Neural progenitor cell (in vitro differentiated cells): ENCODE results near the gene NELFA. TPM values are rescaled to one million over a fixed set of nuclear protein-coding genes. Genes with fewer than 3 reads are reported as not detected.

Experiments used
- DNase-seq: peaks from one replicate; pipeline ENCODE4 v3.0.0-alpha.2; 2016; ENCODE audit warnings: low spot score
- H2AFZ ChIP-seq: fragments of 200-600 bp; sonication (generic); replicated peaks from 2 replicates; pipeline ENCODE4 v1.6.1; 2016; ENCODE audit warnings: antibody characterized with exemption
- H3F3A ChIP-seq: fragments of 200-600 bp; sonication (generic); 2 replicates; pipeline ENCODE4 v1.6.1; 2016; ENCODE audit warnings: antibody characterized with exemption, low read depth
- H3K27ac ChIP-seq: fragments of 200-600 bp; sonication (generic); 2 replicates; pipeline ENCODE4 v1.5.1; 2016; ENCODE audit warnings: mild to moderate bottlenecking
- H3K27me3 ChIP-seq: fragments of 200-600 bp; sonication (generic); 2 replicates; pipeline ENCODE4 v1.6.1; 2016; ENCODE audit warnings: mild to moderate bottlenecking, moderate library complexity
- H3K36me3 ChIP-seq: fragments of 200-600 bp; sonication (generic); 2 replicates; pipeline ENCODE4 v1.5.1; 2016
- H3K4me1 ChIP-seq: fragments of 200-600 bp; sonication (generic); 2 replicates; pipeline ENCODE4 v1.6.1; 2016; ENCODE audit warnings: mixed run types
- H3K4me2 ChIP-seq: fragments of 200-600 bp; sonication (generic); 2 replicates; pipeline ENCODE4 v1.6.1; 2016
- H3K4me3 ChIP-seq: fragments of 200-600 bp; sonication (generic); 2 replicates; pipeline ENCODE4 v1.5.1; 2016
- H3K79me2 ChIP-seq: fragments of 200-600 bp; sonication (generic); 2 replicates; pipeline ENCODE4 v1.6.1; 2016; ENCODE audit warnings: low read depth
- H3K9ac ChIP-seq: fragments of 200-600 bp; sonication (generic); 2 replicates; pipeline ENCODE4 v1.6.1; 2016
- H3K9me3 ChIP-seq: fragments of 200-600 bp; sonication (generic); 2 replicates; pipeline ENCODE4 v1.5.1; 2016; ENCODE audit warnings: low read depth
- H4K20me1 ChIP-seq: fragments of 200-600 bp; sonication (generic); 2 replicates; pipeline ENCODE4 v1.6.1; 2016; ENCODE audit warnings: low read depth
- H3K27ac Mint-ChIP-seq: 3 replicates; pipeline ENCODE4 v1.8.0; 2021; ENCODE audit warnings: mixed read lengths
- H3K27me3 Mint-ChIP-seq: 2 replicates; pipeline ENCODE4 v1.8.0; 2022; ENCODE audit warnings: low read depth, mild to moderate bottlenecking, inconsistent platforms, moderate library complexity, mixed read lengths; ENCODE audit not compliant: insufficient read depth
- H3K36me3 Mint-ChIP-seq: 3 replicates; pipeline ENCODE4 v1.8.0; 2021; ENCODE audit warnings: mixed read lengths
- H3K4me1 Mint-ChIP-seq: 3 replicates; pipeline ENCODE4 v1.8.0; 2021; ENCODE audit warnings: mixed read lengths
- H3K4me3 Mint-ChIP-seq: 3 replicates; pipeline ENCODE4 v1.8.0; 2021; ENCODE audit warnings: mild to moderate bottlenecking, moderate library complexity, mixed read lengths
- H3K9me3 Mint-ChIP-seq: 3 replicates; pipeline ENCODE4 v1.8.0; 2020; ENCODE audit warnings: mixed read lengths
- CTCF ChIP-seq: fragments of 200-600 bp; sonication (generic); IDR thresholded peaks from 2 replicates; pipeline ENCODE4 v1.5.1; 2017; ENCODE audit warnings: antibody characterized with exemption, mild to moderate bottlenecking
- EZH2 ChIP-seq: fragments of 200-600 bp; sonication (generic); IDR thresholded peaks from 2 replicates; pipeline ENCODE4 v1.6.1; 2017; ENCODE audit warnings: antibody characterized with exemption, mild to moderate bottlenecking, moderate library complexity
- EZH2phosphoT487 ChIP-seq: fragments of 200-600 bp; sonication (generic); IDR thresholded peaks from 2 replicates; pipeline ENCODE4 v1.6.1; 2017; ENCODE audit warnings: antibody characterized with exemption
- total RNA-seq: library from RNA; depleted of rRNA; stranded (reverse); fragments of >200 nt; gene quantifications from 2 replicates; pipeline ENCODE4 v1.2.3, GENCODE V29; 2015; ENCODE audit warnings: low replicate concordance

NELFA gene
- total RNA-seq, 1 donor from 2014 or later = 18.0 TPM

GRCh38 chr4:2051086-2051485, 42.3 kb upstream of the NELFA start:
- H3K27ac ChIP-seq = no peak overlapping the region
- Mint-ChIP-seq H3K27ac (no peak overlapping the region), H3K4me3 (no peak overlapping the region), H3K27me3 (peaks cover 12% of the 10 kb centered on the region), H3K36me3 (no peaks in the 10 kb centered on the region), H3K4me1 (peaks cover 5% of the 10 kb centered on the region), H3K9me3 (no peaks in the 10 kb centered on the region)
- H3K79me2 ChIP-seq = no peaks in the 10 kb centered on the region
- no peak for TF ChIP-seq EZH2phosphoT487
- TF ChIP-seq EZH2 = no peak
- no peak for TF ChIP-seq CTCF
- no peaks in the 10 kb centered on the region for H3K9me3 ChIP-seq
- H4K20me1 ChIP-seq = no peaks in the 10 kb centered on the region
- H3K36me3 ChIP-seq = no peaks in the 10 kb centered on the region
- H3F3A ChIP-seq = no peaks in the 10 kb centered on the region
- H3K4me2 ChIP-seq = no peak overlapping the region
- H3K4me3 ChIP-seq = no peak overlapping the region
- no peaks in the 10 kb centered on the region for H3K4me1 ChIP-seq
- no peak overlapping the region for H3K9ac ChIP-seq
- peak; percentile 1 for DNase-seq
- peaks cover 45% of the 10 kb centered on the region for H3K27me3 ChIP-seq
- H2AFZ ChIP-seq = no peak overlapping the region

- no peak overlapping the region for H3K27ac Mint-ChIP-seq
- Histone ChIP-seq H3K9me3 (no peaks in the 10 kb centered on the region), H3K27me3 (peaks cover 32% of the 10 kb centered on the region), H2AFZ (no peak overlapping the region), H3F3A (no peaks in the 10 kb centered on the region), H3K4me1 (no peaks in the 10 kb centered on the region), H3K4me3 (no peak overlapping the region), H3K27ac (no peak overlapping the region), H3K9ac (no peak overlapping the region), H3K79me2 (no peaks in the 10 kb centered on the region), H3K36me3 (no peaks in the 10 kb centered on the region), H4K20me1 (no peaks in the 10 kb centered on the region), H3K4me2 (no peak overlapping the region)
- peaks cover 10% of the 10 kb centered on the region for H3K27me3 Mint-ChIP-seq
- peaks cover 5% of the 10 kb centered on the region for H3K4me1 Mint-ChIP-seq
- DNase-seq = no peak
- TF ChIP-seq EZH2 (no peak), EZH2phosphoT487 (no peak), CTCF (no peak)
- H3K36me3 Mint-ChIP-seq = no peaks in the 10 kb centered on the region
- no peaks in the 10 kb centered on the region for H3K9me3 Mint-ChIP-seq
- no peak overlapping the region for H3K4me3 Mint-ChIP-seq
Measured at GRCh38 chr4:2049811-2050210, 41.0 kb upstream of the NELFA start.

- no peak overlapping the region for H3K9ac ChIP-seq
- TF ChIP-seq EZH2phosphoT487 (no peak), CTCF (no peak), EZH2 (no peak)
- Mint-ChIP-seq H3K9me3 (no peaks in the 10 kb centered on the region), H3K4me1 (peaks cover 5% of the 10 kb centered on the region), H3K36me3 (peaks cover 2% of the 10 kb centered on the region), H3K4me3 (no peak overlapping the region), H3K27ac (no peak overlapping the region), H3K27me3 (peaks cover 10% of the 10 kb centered on the region)
- no peaks in the 10 kb centered on the region for H3K9me3 ChIP-seq
- H3K4me1 ChIP-seq = no peaks in the 10 kb centered on the region
- peaks cover 28% of the 10 kb centered on the region for H3K27me3 ChIP-seq
- no peaks in the 10 kb centered on the region for H4K20me1 ChIP-seq
- H2AFZ ChIP-seq = no peak overlapping the region
- H3K36me3 ChIP-seq = no peaks in the 10 kb centered on the region
- H3F3A ChIP-seq = no peaks in the 10 kb centered on the region
- H3K27ac ChIP-seq = no peak overlapping the region
- no peaks in the 10 kb centered on the region for H3K79me2 ChIP-seq
- DNase-seq = no peak
- no peak overlapping the region for H3K4me3 ChIP-seq
- no peak overlapping the region for H3K4me2 ChIP-seq
Measured at GRCh38 chr4:2049381-2049780, 40.6 kb upstream of the NELFA start.

GRCh38 chr4:2048831-2049230, 40.1 kb upstream of the NELFA start:
- no peak for DNase-seq
- Histone ChIP-seq H3K4me3 (no peak overlapping the region), H4K20me1 (peaks cover 1% of the 10 kb centered on the region), H3F3A (no peaks in the 10 kb centered on the region), H3K9ac (no peak overlapping the region), H3K27ac (no peak overlapping the region), H2AFZ (no peak overlapping the region), H3K79me2 (no peaks in the 10 kb centered on the region), H3K9me3 (no peaks in the 10 kb centered on the region), H3K4me1 (no peaks in the 10 kb centered on the region), H3K4me2 (no peak overlapping the region), H3K27me3 (peaks cover 22% of the 10 kb centered on the region), H3K36me3 (no peaks in the 10 kb centered on the region)
- Mint-ChIP-seq H3K4me1 (peaks cover 5% of the 10 kb centered on the region), H3K9me3 (no peaks in the 10 kb centered on the region), H3K36me3 (peaks cover 2% of the 10 kb centered on the region), H3K27ac (no peak overlapping the region), H3K4me3 (no peak overlapping the region), H3K27me3 (peaks cover 7% of the 10 kb centered on the region)
- no peak for TF ChIP-seq CTCF
- TF ChIP-seq EZH2phosphoT487 = no peak
- TF ChIP-seq EZH2 = no peak
